ENCODE results near the gene ZNF419.

ZNF419 gene

DNA sequence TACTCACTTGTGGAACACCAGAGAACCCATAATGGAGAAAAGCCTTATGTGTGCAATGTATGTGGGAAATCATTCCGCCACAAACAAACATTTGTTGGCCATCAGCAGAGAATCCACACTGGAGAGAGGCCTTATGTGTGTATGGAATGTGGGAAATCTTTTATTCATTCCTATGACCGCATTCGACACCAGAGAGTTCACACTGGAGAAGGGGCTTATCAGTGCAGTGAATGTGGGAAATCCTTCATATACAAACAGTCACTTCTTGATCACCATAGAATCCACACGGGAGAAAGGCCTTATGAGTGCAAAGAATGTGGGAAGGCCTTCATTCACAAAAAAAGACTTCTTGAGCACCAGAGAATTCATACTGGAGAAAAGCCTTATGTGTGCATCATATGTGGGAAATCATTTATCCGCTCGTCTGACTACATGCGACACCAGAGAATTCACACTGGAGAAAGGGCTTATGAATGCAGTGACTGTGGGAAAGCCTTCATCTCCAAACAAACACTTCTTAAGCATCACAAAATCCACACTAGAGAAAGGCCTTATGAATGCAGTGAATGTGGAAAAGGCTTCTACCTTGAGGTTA lies 50.5 kb downstream of the ZNF419 start:
- no peak for DNase-seq (ENCODE audit: low read depth in 2 of 2)

Data from stimulated activated CD4-positive, alpha-beta T cell treated with anti-CD3 and anti-CD28 coated beads, Interleukin-1b, Interleukin-23, amount 100 ng/mL, for 4 hours (primary cell).